Kidney (tissue), 14 donors: Measurements from ENCODE around the gene BDKRB2. TPM values are rescaled to one million over a fixed set of nuclear protein-coding genes. Genes with fewer than 3 reads are reported as not detected.

Experiments used
- DNase-seq, 5 donors: peaks; one replicate each; pipeline ENCODE4 v3.0.0-alpha.2; 2013 to 2020
- FAIRE-seq: peaks from 2 replicates; lab custom pipeline; 2012; peaks lifted over from hg19 to GRCh38; lab: Jason Lieb, UNC
- H3K27ac ChIP-seq, 2 donors: one replicate each; pipeline ENCODE4 v1.7.0; 2013; ENCODE audit warnings: low read depth in 2 of 2, low read length in 2 of 2, inconsistent platforms in 1 of 2
- H3K27me3 ChIP-seq: one replicate; pipeline ENCODE4 v1.7.1; 2013; ENCODE audit warnings: low read length, inconsistent platforms; ENCODE audit not compliant: control insufficient read depth, insufficient read depth
- H3K36me3 ChIP-seq, 3 donors: one replicate each; pipeline versions ENCODE4 v1.7.0 to v1.7.1; 2013; ENCODE audit warnings: low read length in 3 of 3, control low read depth in 1 of 3, inconsistent platforms in 1 of 3; ENCODE audit not compliant: insufficient read depth in 3 of 3, control insufficient read depth in 2 of 3
- H3K4me1 ChIP-seq, 3 donors: one replicate each; pipeline versions ENCODE4 v1.7.0 to v1.7.1; 2013; ENCODE audit warnings: low read length in 3 of 3, inconsistent platforms in 1 of 3, low read depth in 1 of 3; ENCODE audit not compliant: control insufficient read depth in 2 of 3, insufficient read depth in 2 of 3
- H3K4me3 ChIP-seq, 3 donors: one replicate each; pipeline versions ENCODE4 v1.7.0 to v1.8.1; 2013; ENCODE audit warnings: low read length in 3 of 3, control low read depth in 1 of 3, inconsistent platforms in 1 of 3
- H3K9ac ChIP-seq, 3 donors: one replicate each; pipeline versions ENCODE4 v1.7.0 to v1.7.1; 2013; ENCODE audit warnings: low read length in 3 of 3, control low read depth in 1 of 3, inconsistent platforms in 1 of 3
- H3K9me3 ChIP-seq, 3 donors: one replicate each; pipeline versions ENCODE4 v1.7.0 to v1.7.1; 2013; ENCODE audit warnings: low read length in 3 of 3, control low read depth in 1 of 3, inconsistent platforms in 1 of 3; ENCODE audit not compliant: control insufficient read depth in 2 of 3, insufficient read depth in 1 of 3
- CTCF ChIP-seq: IDR thresholded peaks from 3 replicates; pipeline ENCODE4 v1.5.1; 2012; ENCODE audit warnings: mild to moderate bottlenecking, moderate library complexity, borderline replicate concordance; ENCODE audit not compliant: insufficient read depth; ENCODE audit errors: extremely low read depth
- intact Hi-C: fragments of 100-400 bp; cut with DNase I; formaldehyde crosslinking; loops from one replicate; pipeline ENCODE4 v1.11.1; 2022
- polyA plus RNA-seq: library from polyadenylated mRNA; stranded (reverse); fragments of 350-450 nt; fragmentation: Illumina TruSeq; extraction: RNeasy Lipid Tissue Mini Kit (QIAGEN cat#74804); gene quantifications from one replicate; pipeline ENCODE4 v1.2.3, GENCODE V29; 2014; ENCODE audit warnings: low read depth, low replicate concordance; ENCODE audit not compliant: insufficient read depth
- total RNA-seq: library from RNA; stranded (reverse); fragmentation: NEBNext Ultra II Directional; extraction: Animal tissue kit (Norgen Biotek cat#: 25700); gene quantifications from one replicate; pipeline ENCODE4 v1.2.1, GENCODE V29; 2021
- donor health status: control.
- donor health status: control.
- donor health status: control.
- donor health status: control.
- donor health status: control.
- donor health status: DM: yes; HTN: yes; CAD: no.
- donor health status: Normal renal cell carcinoma (clear cell type).

The BDKRB2 gene
- total and polyA plus RNA-seq, 2 donors from 2014 or later = 7.4 to 16.1 TPM

GRCh38 chr14:96197969-96198368, 6.7 kb upstream of the BDKRB2 start:
- no peaks in the 10 kb centered on the region for H3K9me3 ChIP-seq
- no peaks in the 10 kb centered on the region for H3K27me3 ChIP-seq
- peak overlapping the region; percentile 32 to 75 for H3K27ac ChIP-seq
- TF ChIP-seq CTCF = no peak
- FAIRE-seq = no peak
- no peak overlapping the region for H3K9ac ChIP-seq
- H3K4me3 ChIP-seq = no peak overlapping the region
- intact Hi-C loops = no loop called here
- peaks cover 0 to 34% (median 11%) of the 10 kb centered on the region in 3 donors for H3K4me1 ChIP-seq
- DNase-seq = peak in 1 of 5 donors; percentile 19
- no peaks in the 10 kb centered on the region for H3K36me3 ChIP-seq

GRCh38 chr14:96198430-96199130, 6.1 kb upstream of the BDKRB2 start:
- Histone ChIP-seq H3K4me3 (no peak overlapping the region), H3K9ac (peak overlapping the region in 1 of 3 donors; percentile 43), H3K27ac (peak overlapping the region in 1 of 2 donors; percentile 75), H3K27me3 (no peaks in the 10 kb centered on the region), H3K36me3 (no peaks in the 10 kb centered on the region), H3K4me1 (peaks cover 0 to 31% (median 7%) of the 10 kb centered on the region in 3 donors), H3K9me3 (no peaks in the 10 kb centered on the region)
- TF ChIP-seq CTCF = no peak
- FAIRE-seq (no peak), DNase-seq (peak in 2 of 5 donors; percentile 23 to 54)
- intact Hi-C loops = no loop called here

- Histone ChIP-seq H3K9ac (no peak overlapping the region), H3K36me3 (no peaks in the 10 kb centered on the region), H3K4me1 (peaks cover 0 to 18% (median 7%) of the 10 kb centered on the region in 3 donors), H3K27ac (no peak overlapping the region), H3K9me3 (no peaks in the 10 kb centered on the region), H3K27me3 (no peaks in the 10 kb centered on the region), H3K4me3 (no peak overlapping the region)
- peak in 1 of 5 donors; percentile 64 for DNase-seq
- intact Hi-C loops = no loop called here
- TF ChIP-seq CTCF = no peak
- FAIRE-seq = no peak
Observed at GRCh38 chr14:96201157-96201556, 3.5 kb upstream of the BDKRB2 start.

- Histone ChIP-seq H3K27me3 (no peaks in the 10 kb centered on the region), H3K36me3 (no peaks in the 10 kb centered on the region), H3K27ac (no peak overlapping the region), H3K4me1 (peaks cover 0 to 16% (median 7%) of the 10 kb centered on the region in 3 donors), H3K9ac (no peak overlapping the region), H3K4me3 (no peak overlapping the region), H3K9me3 (no peaks in the 10 kb centered on the region)
- no peak for FAIRE-seq
- intact Hi-C loops = no loop called here
- peak in 1 of 5 donors; percentile 39 for DNase-seq
- no peak for TF ChIP-seq CTCF
Observed at GRCh38 chr14:96201965-96202364, 2.7 kb upstream of the BDKRB2 start.
